HG03457 (cell line): Measurements from ENCODE around the gene EXOC6.

Source experiments
- ATAC-seq: cut with Tn5 transposase; IDR thresholded peaks from one replicate; pipeline ENCODE4 v1.9.1; 2021; ENCODE audit warnings: moderate number of reproducible peaks; ENCODE audit not compliant: unreplicated experiment

Gene EXOC6

GRCh38 chr10:93063144-93063976, 215.0 kb downstream of the EXOC6 start:
- no peak for ATAC-seq

- ATAC-seq, result no peak
Measured at GRCh38 chr10:93063977-93064660, 215.8 kb downstream of the EXOC6 start.

- ATAC-seq, result no peak
Measured at GRCh38 chr10:93064874-93065660, 216.7 kb downstream of the EXOC6 start.

- no peak for ATAC-seq
Measured at GRCh38 chr10:93065675-93066543, 217.6 kb downstream of the EXOC6 start.

GRCh38 chr10:93066544-93066913, 218.2 kb downstream of the EXOC6 start:
- ATAC-seq, result no peak

GRCh38 chr10:93067443-93068365, 219.4 kb downstream of the EXOC6 start:
- no peak for ATAC-seq

GRCh38 chr10:93068411-93069244, 220.3 kb downstream of the EXOC6 start:
- no peak for ATAC-seq

GRCh38 chr10:93069245-93069561, 220.9 kb downstream of the EXOC6 start:
- ATAC-seq, result no peak

GRCh38 chr10:93070378-93071176, 222.3 kb downstream of the EXOC6 start:
- ATAC-seq, result no peak

GRCh38 chr10:93071177-93071472, 222.8 kb downstream of the EXOC6 start:
- ATAC-seq, result no peak

- ATAC-seq, result no peak
Measured at GRCh38 chr10:93071674-93072224, 223.4 kb downstream of the EXOC6 start.

- ATAC-seq, result no peak
Measured at GRCh38 chr10:93072225-93072712, 223.9 kb downstream of the EXOC6 start.

- ATAC-seq, result no peak
Measured at GRCh38 chr10:93072713-93073538, 224.6 kb downstream of the EXOC6 start.

- no peak for ATAC-seq
Measured at GRCh38 chr10:93073539-93074146, 225.3 kb downstream of the EXOC6 start, which contains the start of gene CYP26A1. CYP26A1 (plus strand) TSS chr10:93073893; CDS start chr10:93073935, 42 bp downstream.

- no peak for ATAC-seq
Measured at GRCh38 chr10:93074147-93074596, 225.9 kb downstream of the EXOC6 start.
